ENCODE measurements around the gene POU3F4. TPM values are rescaled to one million over a fixed set of nuclear protein-coding genes. Genes with fewer than 3 reads are reported as not detected.

The POU3F4 gene
- not detected in 2 replicates for total RNA-seq

DNA sequence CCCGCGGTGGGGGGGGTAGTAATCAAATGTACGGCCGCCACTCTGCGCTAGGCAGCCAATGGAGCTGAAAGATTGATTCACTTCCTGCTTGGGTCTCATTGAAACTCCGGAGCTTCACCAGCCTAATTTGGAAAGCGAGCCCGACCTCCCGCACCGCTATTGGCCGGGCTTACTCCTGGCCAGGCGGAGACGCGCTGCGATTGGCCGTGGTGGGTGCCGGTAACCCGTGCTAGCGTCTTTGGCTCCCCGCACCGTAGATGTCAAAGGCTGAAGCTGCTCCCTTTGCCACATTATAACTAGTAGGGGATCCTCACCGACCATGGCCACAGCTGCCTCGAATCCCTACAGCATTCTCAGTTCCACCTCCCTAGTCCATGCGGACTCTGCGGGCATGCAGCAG is at the start of gene POU3F4:
Gene POU3F4 (plus strand): TSS at position 285 of the 400 bp plus-strand sequence. CDS start 35 bp downstream, at position 320.
- intact Hi-C loops (cut with micrococcal nuclease), result no loop called here
- no peak for DNase-seq
- no peaks in the 10 kb centered on the region for H3K4me1 Mint-ChIP-seq
- H3K9me3 Mint-ChIP-seq, result peaks cover 3% of the 10 kb centered on the region
- H3K4me3 Mint-ChIP-seq, result no peak within 1 kb of the TSS
- peaks cover 2% of the 10 kb centered on the region for H3K36me3 Mint-ChIP-seq (ENCODE audit: low read depth)
- H3K27ac Mint-ChIP-seq, result no peak within 1 kb of the TSS
- peaks cover 54% of the 10 kb centered on the region for H3K27me3 Mint-ChIP-seq

GRCh38 chrX:83469551-83469950 is 38.5 kb upstream of the POU3F4 start:
- H3K9me3 Mint-ChIP-seq, result no peaks in the 10 kb centered on the region
- H3K27ac Mint-ChIP-seq, result no peak overlapping the region
- no peak overlapping the region for H3K4me3 Mint-ChIP-seq
- no peaks in the 10 kb centered on the region for H3K4me1 Mint-ChIP-seq
- DNase-seq, result peak; percentile 57
- intact Hi-C loops (cut with micrococcal nuclease), result no loop called here
- no peaks in the 10 kb centered on the region for H3K27me3 Mint-ChIP-seq
- H3K36me3 Mint-ChIP-seq (ENCODE audit: low read depth), result no peaks in the 10 kb centered on the region

DNA sequence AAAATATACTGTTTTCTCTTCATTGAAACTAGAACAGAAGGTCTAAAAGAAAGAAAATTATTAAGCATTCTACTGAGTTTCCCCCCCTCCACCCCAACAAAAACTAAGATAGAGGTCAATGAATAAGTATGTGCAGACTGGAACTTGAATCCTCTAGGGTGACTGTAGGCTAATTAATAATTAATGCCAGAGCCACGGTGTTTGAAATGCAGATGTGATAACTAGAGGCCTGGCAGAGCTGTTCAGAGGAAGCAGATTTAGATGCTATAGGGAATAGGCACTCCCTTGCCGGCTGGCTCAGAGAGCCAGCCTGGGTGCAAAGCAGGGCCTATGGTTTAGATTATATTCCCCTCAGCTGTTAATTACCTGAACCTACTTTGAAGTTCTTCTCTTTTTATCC is 12.2 kb upstream of the POU3F4 start:
- Mint-ChIP-seq H3K36me3 (ENCODE audit: low read depth) (no peaks in the 10 kb centered on the region), H3K4me1 (no peaks in the 10 kb centered on the region), H3K27me3 (no peaks in the 10 kb centered on the region), H3K9me3 (no peaks in the 10 kb centered on the region), H3K27ac (no peak overlapping the region), H3K4me3 (no peak overlapping the region)
- no peak for DNase-seq
- intact Hi-C loops (cut with micrococcal nuclease), result no loop called here

- Mint-ChIP-seq H3K4me1 (no peaks in the 10 kb centered on the region), H3K27ac (no peak overlapping the region), H3K27me3 (peaks cover 25% of the 10 kb centered on the region), H3K9me3 (no peaks in the 10 kb centered on the region), H3K4me3 (no peak overlapping the region), H3K36me3 (ENCODE audit: low read depth) (no peaks in the 10 kb centered on the region)
- intact Hi-C loops (cut with micrococcal nuclease), result no loop called here
- no peak for DNase-seq
Measured at GRCh38 chrX:83501003-83501402, 7.1 kb upstream of the POU3F4 start.

- Mint-ChIP-seq H3K9me3 (no peaks in the 10 kb centered on the region), H3K4me1 (no peaks in the 10 kb centered on the region), H3K27me3 (peaks cover 27% of the 10 kb centered on the region), H3K27ac (no peak overlapping the region), H3K36me3 (ENCODE audit: low read depth) (no peaks in the 10 kb centered on the region), H3K4me3 (no peak overlapping the region)
- intact Hi-C loops (cut with micrococcal nuclease), result no loop called here
- no peak for DNase-seq
Measured at GRCh38 chrX:83501530-83501929, 6.6 kb upstream of the POU3F4 start.

GRCh38 chrX:83504721-83505479 is 3.2 kb upstream of the POU3F4 start:
- H3K9me3 Mint-ChIP-seq, result no peaks in the 10 kb centered on the region

DNA sequence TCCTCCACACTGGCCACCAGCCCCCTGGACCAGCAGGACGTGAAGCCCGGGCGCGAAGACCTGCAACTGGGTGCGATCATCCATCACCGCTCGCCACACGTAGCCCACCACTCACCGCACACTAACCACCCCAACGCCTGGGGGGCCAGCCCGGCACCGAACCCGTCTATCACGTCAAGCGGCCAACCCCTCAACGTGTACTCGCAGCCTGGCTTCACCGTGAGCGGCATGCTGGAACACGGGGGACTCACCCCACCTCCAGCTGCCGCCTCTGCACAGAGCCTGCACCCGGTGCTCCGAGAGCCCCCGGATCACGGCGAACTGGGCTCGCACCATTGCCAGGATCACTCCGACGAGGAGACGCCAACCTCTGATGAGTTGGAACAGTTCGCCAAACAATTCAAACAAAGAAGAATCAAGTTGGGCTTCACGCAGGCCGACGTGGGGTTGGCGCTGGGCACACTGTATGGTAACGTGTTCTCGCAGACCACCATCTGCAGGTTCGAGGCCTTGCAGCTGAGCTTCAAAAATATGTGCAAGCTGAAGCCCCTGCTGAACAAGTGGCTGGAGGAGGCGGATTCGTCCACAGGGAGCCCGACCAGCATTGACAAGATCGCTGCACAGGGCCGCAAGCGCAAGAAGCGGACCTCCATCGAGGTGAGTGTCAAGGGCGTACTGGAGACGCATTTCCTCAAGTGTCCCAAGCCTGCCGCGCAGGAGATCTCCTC is 600 bp downstream of the POU3F4 start:
- no peak overlapping the region for H3K27ac Mint-ChIP-seq
- intact Hi-C loops (cut with micrococcal nuclease), result no loop called here
- H3K9me3 Mint-ChIP-seq, result peaks cover 3% of the 10 kb centered on the region
- no peaks in the 10 kb centered on the region for H3K4me1 Mint-ChIP-seq
- peaks cover 49% of the 10 kb centered on the region for H3K27me3 Mint-ChIP-seq
- peaks cover 2% of the 10 kb centered on the region for H3K36me3 Mint-ChIP-seq (ENCODE audit: low read depth)
- no peak overlapping the region for H3K4me3 Mint-ChIP-seq
- DNase-seq, result peak; percentile 32

More at GRCh38 chrX:83504721-83505479, 3.2 kb upstream of the POU3F4 start:
- intact Hi-C loops (cut with micrococcal nuclease), result no loop called here
- Mint-ChIP-seq H3K4me3 (no peak overlapping the region), H3K27me3 (peaks cover 53% of the 10 kb centered on the region), H3K27ac (no peak overlapping the region), H3K36me3 (ENCODE audit: low read depth) (peaks cover 2% of the 10 kb centered on the region), H3K4me1 (no peaks in the 10 kb centered on the region)
- no peak for DNase-seq

- Mint-ChIP-seq H3K27ac (no peak overlapping the region), H3K36me3 (ENCODE audit: low read depth) (peaks cover 2% of the 10 kb centered on the region), H3K4me1 (no peaks in the 10 kb centered on the region), H3K9me3 (peaks cover 3% of the 10 kb centered on the region), H3K27me3 (peaks cover 45% of the 10 kb centered on the region), H3K4me3 (peak overlapping the region; percentile 35)
- intact Hi-C loops (cut with micrococcal nuclease), result no loop called here
- no peak for DNase-seq
Measured at GRCh38 chrX:83509254-83509801, 1.2 kb downstream of the POU3F4 start.

DNA sequence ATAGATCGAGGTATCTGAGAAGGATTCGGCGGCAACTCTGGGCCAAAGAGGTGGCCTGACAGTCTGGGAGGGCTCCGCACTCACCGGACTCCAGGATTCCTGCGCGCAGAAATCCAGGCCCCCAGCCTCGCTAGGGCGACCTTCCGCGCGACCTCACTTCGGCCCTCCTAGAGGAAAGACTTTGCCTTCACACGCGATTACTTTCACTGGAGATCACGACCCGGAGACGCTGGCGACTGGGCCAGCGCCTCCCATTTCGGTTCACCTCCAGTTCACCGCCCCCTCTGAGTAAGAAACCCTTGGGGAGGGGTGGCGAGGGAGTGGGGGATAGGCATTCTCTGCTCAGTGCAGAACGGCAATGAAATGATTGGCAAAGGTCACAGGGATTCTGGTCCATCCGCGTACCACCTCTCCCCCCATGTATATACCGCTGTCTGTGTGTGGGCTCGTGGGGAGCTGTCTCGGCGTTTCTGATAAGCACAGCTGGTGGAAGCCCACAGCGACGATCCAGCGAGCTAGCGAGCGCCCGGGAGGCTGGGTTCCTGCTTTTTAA is 2.5 kb downstream of the POU3F4 start:
- intact Hi-C loops (cut with micrococcal nuclease), result no loop called here
- Mint-ChIP-seq H3K9me3 (peaks cover 3% of the 10 kb centered on the region), H3K27ac (no peak overlapping the region), H3K4me3 (no peak overlapping the region), H3K27me3 (peaks cover 44% of the 10 kb centered on the region), H3K4me1 (no peaks in the 10 kb centered on the region), H3K36me3 (ENCODE audit: low read depth) (peaks cover 2% of the 10 kb centered on the region)
- DNase-seq, result no peak

- intact Hi-C loops (cut with micrococcal nuclease), result no loop called here
- H3K4me3 Mint-ChIP-seq, result no peak overlapping the region
- peaks cover 3% of the 10 kb centered on the region for H3K9me3 Mint-ChIP-seq
- H3K36me3 Mint-ChIP-seq (ENCODE audit: low read depth), result peaks cover 2% of the 10 kb centered on the region
- peaks cover 44% of the 10 kb centered on the region for H3K27me3 Mint-ChIP-seq
- DNase-seq, result no peak
- H3K27ac Mint-ChIP-seq, result no peak overlapping the region
- H3K4me1 Mint-ChIP-seq, result no peaks in the 10 kb centered on the region
Measured at GRCh38 chrX:83511208-83511607, 3.1 kb downstream of the POU3F4 start.

- H3K27ac Mint-ChIP-seq, result no peak overlapping the region
- H3K27me3 Mint-ChIP-seq, result peaks cover 38% of the 10 kb centered on the region
- H3K9me3 Mint-ChIP-seq, result peaks cover 3% of the 10 kb centered on the region
- intact Hi-C loops (cut with micrococcal nuclease), result no loop called here
- no peak for DNase-seq
- H3K4me1 Mint-ChIP-seq, result no peaks in the 10 kb centered on the region
- peaks cover 2% of the 10 kb centered on the region for H3K36me3 Mint-ChIP-seq (ENCODE audit: low read depth)
- no peak overlapping the region for H3K4me3 Mint-ChIP-seq
Measured at GRCh38 chrX:83512111-83512510, 4.0 kb downstream of the POU3F4 start.

- H3K36me3 Mint-ChIP-seq (ENCODE audit: low read depth), result no peaks in the 10 kb centered on the region
- H3K9me3 Mint-ChIP-seq, result peaks cover 3% of the 10 kb centered on the region
Measured at GRCh38 chrX:83516597-83516996, 8.5 kb downstream of the POU3F4 start.

DNA sequence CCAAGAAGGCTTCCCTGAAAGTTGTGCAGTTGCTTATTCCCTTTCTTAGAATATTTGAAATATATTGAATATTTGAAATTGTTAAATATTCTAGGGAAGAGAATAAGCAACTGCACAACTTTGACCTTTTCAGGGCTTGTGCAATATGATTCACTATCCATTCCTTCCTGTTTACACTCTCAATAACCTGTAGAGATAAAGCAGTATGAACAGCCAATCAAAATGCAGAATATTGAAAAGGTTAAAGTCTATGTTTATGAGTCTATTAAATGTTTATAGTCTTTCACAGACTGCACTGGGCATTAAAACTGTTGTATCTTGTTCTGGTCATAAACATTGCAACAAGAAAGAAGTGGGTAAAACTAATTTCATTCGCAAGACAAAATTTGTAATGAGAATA is 13.8 kb downstream of the POU3F4 start:
- Mint-ChIP-seq H3K27ac (no peak overlapping the region), H3K36me3 (ENCODE audit: low read depth) (no peaks in the 10 kb centered on the region), H3K4me1 (no peaks in the 10 kb centered on the region), H3K9me3 (no peaks in the 10 kb centered on the region), H3K4me3 (no peak overlapping the region), H3K27me3 (no peaks in the 10 kb centered on the region)
- intact Hi-C loops (cut with micrococcal nuclease), result no loop called here
- DNase-seq, result no peak

More at GRCh38 chrX:83516597-83516996, 8.5 kb downstream of the POU3F4 start:
- Mint-ChIP-seq H3K27me3 (peaks cover 6% of the 10 kb centered on the region), H3K4me3 (no peak overlapping the region), H3K27ac (no peak overlapping the region), H3K4me1 (no peaks in the 10 kb centered on the region)
- DNase-seq, result no peak
- intact Hi-C loops (cut with micrococcal nuclease), result no loop called here

DNA sequence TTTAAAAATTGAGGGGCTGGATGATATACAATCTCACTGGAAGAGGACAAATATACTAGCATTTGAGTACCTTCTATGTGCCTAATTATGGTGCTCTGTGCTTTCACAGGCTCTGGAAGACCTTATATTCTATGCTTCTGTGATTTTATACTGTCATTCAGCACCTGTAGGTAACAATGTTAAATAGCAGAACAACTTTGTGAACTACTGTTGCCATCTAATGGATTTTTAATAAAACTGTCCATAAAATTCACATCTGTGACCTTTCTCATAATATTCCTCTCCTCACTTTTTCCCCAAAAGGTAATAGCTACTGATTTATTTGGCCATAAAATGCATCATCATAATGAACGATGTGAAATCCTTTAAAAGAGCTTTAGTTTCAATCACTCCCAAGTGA is 21.9 kb downstream of the POU3F4 start:
- H3K4me1 Mint-ChIP-seq, result no peaks in the 10 kb centered on the region

More for the DNA sequence above, 21.9 kb downstream of the POU3F4 start:
- intact Hi-C loops (cut with micrococcal nuclease), result no loop called here
- no peaks in the 10 kb centered on the region for H3K9me3 Mint-ChIP-seq
- H3K4me3 Mint-ChIP-seq, result no peak overlapping the region
- DNase-seq, result no peak
- H3K36me3 Mint-ChIP-seq (ENCODE audit: low read depth), result no peaks in the 10 kb centered on the region
- no peaks in the 10 kb centered on the region for H3K27me3 Mint-ChIP-seq
- H3K27ac Mint-ChIP-seq, result no peak overlapping the region

Data from activated CD4-positive, alpha-beta T cell treated with anti-CD3 and anti-CD28 coated beads, Interleukin-2, amount 10 ng/mL, durations not matched to agents 24 days and 14 days (primary cell).